Mononuclear cell (primary cell): Measurements from ENCODE around the gene MPDZ. TPM values are rescaled to one million over a fixed set of nuclear protein-coding genes. Genes with fewer than 3 reads are reported as not detected.

Experiments used
- H3K27me3 ChIP-seq: 2 replicates; pipeline ENCODE4 v1.6.0; 2011; ENCODE audit warnings: low read length, control low read depth; ENCODE audit not compliant: insufficient read depth
- H3K4me1 ChIP-seq: 2 replicates; pipeline ENCODE4 v1.5.1; 2011; ENCODE audit warnings: mild to moderate bottlenecking, low read length, control low read depth; ENCODE audit not compliant: insufficient read depth
- H3K4me3 ChIP-seq: 2 replicates; pipeline ENCODE4 v1.5.1; 2011; ENCODE audit warnings: mild to moderate bottlenecking, low read length, moderate library complexity
- H3K9me3 ChIP-seq: 2 replicates; pipeline ENCODE4 v1.5.1; 2011; ENCODE audit warnings: low read depth, mild to moderate bottlenecking, control low read depth, low read length
- total RNA-seq: library from RNA; depleted of rRNA; stranded (reverse); fragments of >200 nt; gene quantifications from one replicate; pipeline ENCODE4 v1.2.3, GENCODE V29; 2012

Gene MPDZ
- total RNA-seq, 1 donor: 1.3 TPM

GRCh38 chr9:13144166-13144775, 135.2 kb downstream of the MPDZ start:
- no peak overlapping the region for H3K4me3 ChIP-seq
- H3K4me1 ChIP-seq: no peaks in the 10 kb centered on the region
- no peaks in the 10 kb centered on the region for H3K27me3 ChIP-seq
- H3K9me3 ChIP-seq: no peaks in the 10 kb centered on the region

GRCh38 chr9:13143281-13143680, 136.2 kb downstream of the MPDZ start:
- H3K4me3 ChIP-seq: no peak overlapping the region
- H3K9me3 ChIP-seq: no peaks in the 10 kb centered on the region
- no peaks in the 10 kb centered on the region for H3K4me1 ChIP-seq
- H3K27me3 ChIP-seq: no peaks in the 10 kb centered on the region

GRCh38 chr9:13142776-13143175, 136.7 kb downstream of the MPDZ start:
- no peak overlapping the region for H3K4me3 ChIP-seq
- no peaks in the 10 kb centered on the region for H3K27me3 ChIP-seq

GRCh38 chr9:13141629-13142028, 137.9 kb downstream of the MPDZ start:
- Histone ChIP-seq H3K4me3 (no peak overlapping the region), H3K4me1 (no peaks in the 10 kb centered on the region), H3K27me3 (no peaks in the 10 kb centered on the region), H3K9me3 (no peaks in the 10 kb centered on the region)

More at GRCh38 chr9:13142776-13143175, 136.7 kb downstream of the MPDZ start:
- H3K9me3 ChIP-seq: no peaks in the 10 kb centered on the region
- H3K4me1 ChIP-seq: no peaks in the 10 kb centered on the region

GRCh38 chr9:13140843-13141592, 138.5 kb downstream of the MPDZ start:
- H3K9me3 ChIP-seq: no peaks in the 10 kb centered on the region

GRCh38 chr9:13139641-13140171, 139.8 kb downstream of the MPDZ start:
- no peaks in the 10 kb centered on the region for H3K27me3 ChIP-seq
- H3K4me3 ChIP-seq: no peak overlapping the region
- no peaks in the 10 kb centered on the region for H3K9me3 ChIP-seq
- H3K4me1 ChIP-seq: no peaks in the 10 kb centered on the region

More at GRCh38 chr9:13140843-13141592, 138.5 kb downstream of the MPDZ start:
- Histone ChIP-seq H3K27me3 (no peaks in the 10 kb centered on the region), H3K4me3 (no peak overlapping the region), H3K4me1 (no peaks in the 10 kb centered on the region)

GRCh38 chr9:13137426-13137825, 142.1 kb downstream of the MPDZ start:
- Histone ChIP-seq H3K4me1 (no peaks in the 10 kb centered on the region), H3K9me3 (no peaks in the 10 kb centered on the region), H3K4me3 (no peak overlapping the region), H3K27me3 (no peaks in the 10 kb centered on the region)

- H3K4me3 ChIP-seq: no peak overlapping the region
- no peaks in the 10 kb centered on the region for H3K4me1 ChIP-seq
- H3K9me3 ChIP-seq: no peaks in the 10 kb centered on the region
- H3K27me3 ChIP-seq: no peaks in the 10 kb centered on the region
Observed at GRCh38 chr9:13131991-13132390, 147.5 kb downstream of the MPDZ start.

GRCh38 chr9:13131416-13131815, 148.1 kb downstream of the MPDZ start:
- H3K9me3 ChIP-seq: no peaks in the 10 kb centered on the region
- H3K4me1 ChIP-seq: no peaks in the 10 kb centered on the region
- H3K4me3 ChIP-seq: no peak overlapping the region
- H3K27me3 ChIP-seq: no peaks in the 10 kb centered on the region

GRCh38 chr9:13128266-13128860, 151.1 kb downstream of the MPDZ start:
- no peaks in the 10 kb centered on the region for H3K27me3 ChIP-seq
- H3K9me3 ChIP-seq: no peaks in the 10 kb centered on the region

GRCh38 chr9:13127131-13127530, 152.4 kb downstream of the MPDZ start:
- Histone ChIP-seq H3K27me3 (no peaks in the 10 kb centered on the region), H3K4me3 (no peak overlapping the region), H3K4me1 (no peaks in the 10 kb centered on the region), H3K9me3 (no peaks in the 10 kb centered on the region)

More at GRCh38 chr9:13128266-13128860, 151.1 kb downstream of the MPDZ start:
- no peaks in the 10 kb centered on the region for H3K4me1 ChIP-seq
- H3K4me3 ChIP-seq: no peak overlapping the region

- no peaks in the 10 kb centered on the region for H3K4me1 ChIP-seq
- peaks cover 2% of the 10 kb centered on the region for H3K9me3 ChIP-seq
- no peaks in the 10 kb centered on the region for H3K27me3 ChIP-seq
- H3K4me3 ChIP-seq: no peak overlapping the region
Observed at GRCh38 chr9:13125261-13125660, 154.2 kb downstream of the MPDZ start.

- Histone ChIP-seq H3K4me3 (no peak overlapping the region), H3K4me1 (no peaks in the 10 kb centered on the region), H3K27me3 (no peaks in the 10 kb centered on the region), H3K9me3 (peaks cover 4% of the 10 kb centered on the region)
Observed at GRCh38 chr9:13122756-13123369, 156.6 kb downstream of the MPDZ start.

- peaks cover 4% of the 10 kb centered on the region for H3K9me3 ChIP-seq
- no peak overlapping the region for H3K4me3 ChIP-seq
- H3K27me3 ChIP-seq: no peaks in the 10 kb centered on the region
- no peaks in the 10 kb centered on the region for H3K4me1 ChIP-seq
Observed at GRCh38 chr9:13118313-13118712, 161.2 kb downstream of the MPDZ start.

GRCh38 chr9:13116292-13116691, 163.2 kb downstream of the MPDZ start:
- Histone ChIP-seq H3K27me3 (no peaks in the 10 kb centered on the region), H3K4me3 (no peak overlapping the region), H3K4me1 (no peaks in the 10 kb centered on the region), H3K9me3 (peaks cover 4% of the 10 kb centered on the region)
